ENCODE data around the gene LAMA3.

DNA sequence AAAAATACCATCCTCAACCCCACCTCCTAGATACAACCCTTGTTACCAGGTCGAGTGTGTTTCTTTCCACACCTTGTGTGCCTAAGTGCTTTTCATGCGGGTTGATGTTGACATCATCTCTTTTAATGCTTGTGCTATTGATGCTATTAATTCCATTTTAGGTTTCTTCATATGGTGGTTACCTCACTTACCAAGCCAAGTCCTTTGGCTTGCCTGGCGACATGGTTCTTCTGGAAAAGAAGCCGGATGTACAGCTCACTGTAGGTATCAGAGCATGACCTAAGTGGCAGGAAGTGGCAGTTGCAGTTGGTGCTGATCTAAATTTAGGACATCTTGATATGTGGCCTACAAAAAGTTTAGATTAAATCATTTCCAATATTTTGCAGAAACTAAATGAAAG is 175.4 kb downstream of the LAMA3 start:
- TF ChIP-seq CTCF (conservative IDR thresholded peaks at IDR 0.05) = no peak
- no peak for TF ChIP-seq ZFX (IDR thresholded peaks at IDR 0.05)

Measured in C4-2B (cell line).